Pons (tissue), 1 donor: ENCODE results near the gene KSR2.
"Not testable (repeated sequence)": the region's sequence is repeated elsewhere in the genome, so short reads cannot be mapped to it uniquely, and the experiment has no call there.

Source experiments
- DNase-seq: peaks from one replicate; pipeline ENCODE4 v3.0.0-alpha.2; 2016; ENCODE audit warnings: low spot score

KSR2 gene

DNA sequence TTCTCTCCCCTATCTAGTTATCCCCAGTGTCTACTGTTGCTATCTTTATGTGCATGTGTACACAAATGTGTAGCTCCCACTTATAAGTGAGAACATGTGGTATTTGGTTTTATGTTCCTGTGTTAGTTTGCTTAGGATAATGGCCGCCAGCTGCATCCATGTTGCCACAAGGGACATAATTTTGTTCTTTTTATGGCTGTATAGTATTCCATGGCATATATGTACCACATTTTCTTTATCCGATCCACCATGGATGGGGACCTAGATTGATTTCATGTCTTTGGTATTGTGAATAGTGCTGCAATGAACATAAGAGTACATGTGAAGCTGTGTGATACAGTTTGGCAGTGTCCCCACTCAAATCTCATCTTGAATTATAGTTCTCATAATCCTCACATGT is 218.1 kb downstream of the KSR2 start:
- no peak for DNase-seq

DNA sequence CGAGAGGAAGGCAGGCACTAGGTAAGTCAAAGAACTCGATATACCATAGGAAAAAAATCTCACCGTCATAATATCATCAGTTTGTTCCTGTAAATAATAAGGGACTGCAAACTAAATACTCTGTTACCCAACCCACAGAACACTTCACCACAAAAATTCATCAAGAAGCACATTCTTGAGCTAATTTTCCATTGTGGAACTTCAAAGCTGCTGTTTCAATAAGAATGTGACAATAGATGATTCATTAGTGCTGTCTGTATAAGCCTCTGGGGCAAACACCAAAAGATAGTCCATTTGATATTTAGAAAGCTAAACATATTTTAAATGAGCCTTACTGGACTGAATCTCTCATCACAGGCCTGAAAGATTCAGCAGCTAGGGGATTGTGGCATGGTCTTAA is 219.4 kb downstream of the KSR2 start:
- no peak for DNase-seq

DNA sequence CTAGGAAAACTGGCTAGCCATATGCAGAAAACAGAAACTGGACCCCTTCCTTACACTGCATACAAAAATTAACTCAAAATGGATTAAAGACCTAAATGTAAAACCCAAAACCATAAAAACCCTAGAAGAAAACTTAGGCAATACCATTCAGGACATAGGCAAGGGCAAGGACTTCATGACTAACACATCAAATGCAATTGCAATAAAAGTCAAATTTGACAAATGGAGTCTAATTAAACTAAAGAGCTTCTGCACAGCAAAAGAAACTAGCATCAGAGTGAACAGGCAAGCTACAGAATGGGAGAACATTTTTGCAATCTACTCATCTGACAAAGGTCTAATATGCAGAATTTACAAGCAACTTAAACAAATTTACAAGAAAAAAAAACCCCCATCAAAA is 222.4 kb downstream of the KSR2 start:
- not testable (repeated sequence) for DNase-seq

DNA sequence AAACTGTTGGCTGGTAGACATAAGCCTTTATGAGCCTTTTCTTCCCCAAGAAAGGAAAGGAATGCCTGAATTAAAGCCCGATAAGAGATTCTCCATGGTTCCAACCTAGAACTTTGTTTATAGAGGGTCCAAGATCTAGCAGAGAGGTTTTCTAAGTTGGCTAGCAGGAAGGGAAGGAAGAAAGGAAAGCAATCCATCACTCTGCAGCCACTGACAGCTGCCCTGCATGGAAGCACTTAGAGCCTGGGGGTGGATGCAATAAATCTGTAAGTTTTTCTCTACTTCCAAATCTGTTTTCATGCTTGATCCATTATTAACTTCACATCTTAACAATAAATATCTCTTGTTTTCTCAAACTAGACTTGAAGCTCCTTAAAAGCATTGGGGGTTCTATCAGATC is 224.4 kb downstream of the KSR2 start:
- DNase-seq: no peak

DNA sequence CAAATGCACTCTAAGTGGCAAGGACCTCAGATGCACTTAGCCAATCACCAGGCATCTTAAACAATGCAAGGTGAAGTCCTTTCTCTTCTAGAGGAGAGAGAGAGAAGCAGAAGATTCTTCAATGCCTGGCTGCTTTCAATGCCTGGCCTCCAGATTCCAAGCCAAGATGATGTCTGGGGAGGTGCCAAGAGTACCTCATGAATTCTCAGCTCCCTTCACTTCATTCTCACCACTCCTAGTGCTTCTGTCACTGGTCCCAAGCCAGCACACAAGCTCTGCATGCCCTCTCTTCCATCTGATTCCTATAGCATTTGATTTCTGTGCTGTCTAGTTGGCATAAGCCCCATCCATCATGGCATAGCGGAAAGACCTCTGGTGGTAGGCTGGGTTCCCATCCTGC is 225.0 kb downstream of the KSR2 start:
- no peak for DNase-seq

DNA sequence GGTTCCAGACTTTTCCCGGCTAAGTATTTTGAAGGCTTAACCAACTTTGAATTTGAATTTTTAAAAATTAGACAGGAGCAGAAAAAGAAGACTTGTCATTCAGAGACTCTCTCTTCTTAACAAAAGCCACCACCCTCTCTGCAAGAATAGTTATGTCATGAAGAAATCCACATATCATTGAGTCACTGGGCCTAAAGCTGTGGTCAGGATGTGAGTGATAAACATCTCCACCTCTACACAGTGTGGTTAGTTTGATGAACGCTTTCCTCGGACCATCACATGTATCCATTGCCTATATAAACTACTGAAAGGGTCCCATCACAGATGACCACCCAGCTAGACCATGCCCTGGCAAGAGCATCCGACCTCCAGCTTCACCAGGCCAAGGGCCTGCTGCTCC is 226.1 kb downstream of the KSR2 start:
- no peak for DNase-seq

DNA sequence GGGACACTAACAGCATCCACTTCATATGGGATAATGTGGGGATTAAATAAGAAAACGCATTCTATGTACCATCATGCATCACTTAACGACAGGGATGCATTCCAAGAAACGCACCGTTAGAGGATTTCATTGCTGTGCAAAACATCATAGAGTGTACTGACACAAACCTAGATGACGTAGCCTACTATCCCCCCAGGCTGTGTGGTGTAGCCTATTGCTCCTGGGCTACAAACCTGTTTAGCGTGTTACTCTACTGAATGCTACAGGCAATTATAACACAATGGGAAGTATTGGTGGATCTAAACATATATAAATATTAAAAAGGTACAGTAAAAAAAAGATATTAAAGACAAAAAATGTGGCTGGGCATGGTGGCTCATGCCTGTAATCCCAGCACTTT is 230.6 kb downstream of the KSR2 start:
- no peak for DNase-seq

DNA sequence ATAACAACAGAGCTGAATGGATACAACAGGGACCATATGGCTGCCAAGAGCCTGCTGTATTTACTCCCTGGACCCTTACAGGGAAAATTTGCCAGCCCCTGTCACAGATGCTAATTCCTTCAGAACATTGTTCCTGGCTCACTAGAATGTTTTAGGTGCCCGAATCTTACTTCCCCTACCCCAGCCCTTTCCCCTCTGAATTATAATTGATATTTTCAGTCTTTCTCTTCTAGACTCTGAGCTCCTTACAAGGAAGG is 235.3 kb downstream of the KSR2 start:
- no peak for DNase-seq

DNA sequence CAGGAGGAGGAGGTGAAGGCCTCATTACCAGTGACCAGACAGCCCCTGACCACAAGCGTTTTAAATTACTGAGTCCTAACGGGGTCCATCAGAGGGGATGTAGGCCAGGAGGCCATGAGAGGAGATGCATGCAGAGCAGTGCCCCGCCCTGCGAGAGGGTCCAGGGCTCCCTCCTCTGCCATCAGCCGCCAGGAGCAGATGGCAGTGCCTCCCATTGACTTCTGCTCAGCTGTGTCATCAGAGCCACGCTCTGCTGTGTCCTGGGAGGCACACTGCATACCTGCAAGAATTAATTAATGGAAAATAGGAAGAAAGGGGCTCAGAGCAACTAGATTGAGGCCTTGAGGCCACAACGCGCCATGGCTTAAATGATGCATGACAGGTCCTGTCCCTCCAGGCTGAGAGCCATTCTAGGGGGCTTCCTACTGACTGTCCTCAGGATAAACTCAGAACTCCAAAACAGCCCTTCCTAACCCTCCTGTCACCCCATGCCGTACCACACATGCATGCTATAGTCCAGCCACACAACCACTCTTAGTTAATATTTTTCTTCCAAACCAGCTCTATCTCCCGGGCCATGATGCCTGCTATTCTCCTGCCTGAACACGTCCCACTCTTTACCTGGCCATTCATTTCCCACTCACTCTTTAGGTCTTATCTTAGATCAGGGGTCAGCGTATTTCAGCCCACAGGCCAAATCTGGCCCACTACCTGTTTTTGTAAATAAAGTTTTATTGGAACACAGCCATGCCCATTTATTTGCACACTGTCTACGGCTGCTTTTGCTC is 235.8 kb downstream of the KSR2 start:
- no peak for DNase-seq

DNA sequence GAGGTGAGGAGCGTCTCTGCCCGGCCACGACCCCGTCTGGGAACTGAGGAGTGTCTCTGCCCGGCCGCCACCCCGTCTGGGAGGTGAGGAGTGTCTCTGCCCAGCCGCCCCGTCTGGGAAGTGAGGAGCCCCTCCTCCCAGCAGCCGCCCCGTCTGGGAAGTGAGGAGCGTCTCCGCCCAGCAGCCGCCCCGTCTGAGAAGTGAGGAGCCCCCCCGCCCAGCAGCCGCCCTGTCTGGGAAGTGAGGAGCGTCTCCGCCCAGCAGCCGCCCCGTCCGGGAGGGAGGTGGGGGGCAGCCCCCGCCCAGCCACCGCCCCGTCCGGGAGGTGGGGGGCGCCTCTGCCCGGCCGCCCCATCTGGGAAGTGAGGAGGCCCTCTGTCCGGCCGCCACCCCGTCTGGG is 237.7 kb downstream of the KSR2 start:
- DNase-seq: not testable (repeated sequence)

DNA sequence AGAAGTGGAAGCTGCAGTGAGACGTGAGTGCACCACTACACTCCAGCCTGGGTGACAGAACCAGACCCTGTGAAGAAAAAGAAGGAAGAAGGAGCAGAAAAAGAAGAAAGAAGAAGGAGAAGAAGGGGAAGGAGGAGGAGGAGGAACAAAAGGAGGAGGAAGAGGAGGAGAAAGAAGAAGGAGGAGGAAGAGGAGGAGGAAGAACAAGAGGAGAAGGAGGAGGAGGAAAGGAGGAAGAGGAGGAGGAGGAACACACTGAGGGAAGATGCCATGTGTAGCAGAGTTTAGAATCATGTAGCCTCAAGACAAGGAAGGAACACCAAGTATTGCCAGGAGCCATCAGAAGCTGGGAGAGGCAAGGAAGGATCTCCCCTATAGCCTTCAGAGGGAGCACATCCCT is 241.5 kb downstream of the KSR2 start:
- DNase-seq: no peak

DNA sequence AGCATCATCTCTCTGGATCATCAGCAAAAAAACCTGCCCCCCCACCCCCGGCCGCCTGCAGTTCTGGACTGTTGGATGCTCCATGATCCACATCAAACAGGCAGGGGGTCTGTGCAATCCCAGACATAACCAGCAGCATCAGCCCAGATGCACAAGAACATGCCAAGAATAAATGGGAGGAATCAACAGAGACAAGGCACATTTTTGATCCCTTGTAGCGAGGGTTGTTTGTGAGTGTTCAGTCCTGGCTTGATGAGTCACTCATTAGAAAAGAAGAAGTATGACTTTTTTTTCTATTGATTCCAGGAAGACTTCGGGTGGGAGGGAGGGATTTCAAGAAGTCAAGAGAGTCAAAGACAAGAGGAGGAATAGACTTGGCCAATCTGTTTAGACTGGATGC is 244.2 kb downstream of the KSR2 start:
- DNase-seq: no peak

DNA sequence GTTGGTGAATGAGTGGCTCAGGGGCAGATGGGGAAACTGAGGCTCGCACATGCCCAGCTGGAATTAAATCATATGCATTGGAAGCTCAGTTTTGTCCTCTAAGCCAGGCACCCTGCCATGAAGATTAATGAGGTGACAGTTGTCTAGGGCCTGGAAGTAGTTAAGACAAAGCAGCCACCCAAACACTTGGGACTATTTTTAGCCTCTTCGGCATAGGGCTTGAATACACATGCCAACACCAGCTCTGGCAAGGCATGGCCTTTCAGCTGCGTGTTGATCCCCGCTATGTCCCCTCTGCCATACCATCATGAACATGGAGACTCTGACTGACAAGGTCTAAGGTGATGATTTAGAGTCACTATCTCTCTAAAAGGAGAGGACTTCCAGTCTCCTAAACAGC is 250.2 kb downstream of the KSR2 start:
- no peak for DNase-seq

DNA sequence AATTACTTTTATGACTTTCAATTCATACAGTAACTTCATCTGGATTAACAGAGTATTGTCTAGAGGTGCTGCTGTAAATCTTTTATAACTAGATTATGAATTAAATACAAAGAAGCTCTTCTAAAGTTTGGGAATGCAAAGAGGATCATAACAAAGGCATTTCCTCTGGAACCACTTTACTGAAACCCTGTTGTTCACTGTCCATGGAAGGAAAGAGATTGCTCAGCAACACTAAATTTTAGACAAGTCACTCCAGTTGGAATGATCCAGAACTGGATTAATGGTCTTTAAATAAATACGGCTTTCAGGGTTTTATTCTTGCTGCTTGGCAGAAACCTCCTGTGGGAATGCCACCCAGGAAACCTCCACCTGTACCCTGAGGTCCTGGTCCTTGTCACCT is 250.6 kb downstream of the KSR2 start:
- no peak for DNase-seq

DNA sequence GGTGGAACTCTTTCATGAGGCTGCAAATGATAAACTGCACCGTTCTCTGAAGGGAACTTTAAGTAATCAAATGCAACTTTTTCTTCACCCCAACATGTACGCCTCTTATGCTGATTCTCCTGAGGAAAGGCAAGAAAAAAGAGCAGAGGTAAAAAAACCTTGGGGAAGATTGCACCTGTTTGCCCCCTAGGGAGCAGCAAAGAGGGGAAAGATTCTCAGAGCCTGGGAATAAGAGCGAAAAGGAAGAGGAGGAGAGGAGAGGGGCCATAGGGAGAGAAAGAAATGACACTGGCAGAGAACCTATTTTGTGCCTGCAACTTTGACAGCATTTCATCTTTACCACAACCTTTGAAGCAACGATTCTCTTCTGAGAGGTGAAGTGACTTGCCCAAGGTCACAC is 254.6 kb downstream of the KSR2 start:
- no peak for DNase-seq

DNA sequence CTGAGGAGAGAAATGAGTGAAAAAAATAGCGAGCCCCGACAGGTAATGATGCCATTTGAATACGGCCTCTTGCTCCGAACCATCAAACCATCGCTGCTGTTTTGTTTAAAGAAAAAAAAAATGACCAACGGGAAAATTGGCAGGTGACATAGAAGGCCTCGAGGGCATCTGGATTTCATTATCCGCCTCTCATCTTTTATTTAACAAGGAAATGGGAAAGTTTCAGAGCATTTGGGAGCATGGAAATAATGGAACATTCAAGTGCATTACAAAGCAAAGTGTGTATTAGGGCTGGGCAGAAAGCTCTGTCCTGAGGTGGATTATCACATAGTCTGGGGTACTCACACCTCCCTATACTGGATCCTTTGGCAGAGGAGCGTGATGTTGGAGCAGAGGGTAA is 258.7 kb downstream of the KSR2 start:
- DNase-seq: no peak

DNA sequence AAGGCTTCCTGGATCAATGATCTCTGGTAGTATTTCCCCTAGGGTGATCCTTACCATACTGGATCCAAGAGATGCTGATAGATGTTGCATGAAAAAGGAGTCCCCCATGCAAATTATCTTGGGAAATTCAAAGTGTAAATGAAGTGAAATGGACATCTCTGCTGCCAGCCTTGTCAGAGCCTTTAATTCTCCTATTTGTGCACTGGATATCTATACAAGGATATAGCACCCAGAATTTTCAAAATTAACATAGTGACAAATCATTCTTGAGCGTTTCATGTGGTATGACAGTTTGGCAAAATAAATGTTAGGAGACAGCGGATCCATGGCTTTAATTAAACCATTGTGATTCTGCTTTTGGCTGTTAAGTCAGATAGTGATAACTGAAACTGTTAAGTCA is 260.9 kb downstream of the KSR2 start:
- no peak for DNase-seq

DNA sequence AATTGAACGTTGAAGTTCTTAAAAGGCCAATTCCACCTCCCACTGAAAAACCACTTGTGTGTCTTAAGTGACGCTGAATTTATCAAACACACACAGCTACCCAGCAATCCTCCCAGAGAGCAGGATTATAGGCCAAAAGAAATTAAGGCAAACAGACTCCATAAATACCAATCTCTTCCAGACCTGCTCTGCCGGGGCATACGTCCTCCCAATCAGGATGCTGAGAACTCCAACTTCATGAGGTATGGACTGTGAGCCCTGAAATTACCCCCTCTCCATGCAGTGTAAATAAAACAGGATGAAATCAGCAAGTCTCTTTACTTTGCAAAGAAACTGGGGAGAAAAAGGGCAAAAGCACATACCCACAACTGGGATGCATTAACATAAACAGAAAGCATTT is 265.2 kb downstream of the KSR2 start:
- no peak for DNase-seq

DNA sequence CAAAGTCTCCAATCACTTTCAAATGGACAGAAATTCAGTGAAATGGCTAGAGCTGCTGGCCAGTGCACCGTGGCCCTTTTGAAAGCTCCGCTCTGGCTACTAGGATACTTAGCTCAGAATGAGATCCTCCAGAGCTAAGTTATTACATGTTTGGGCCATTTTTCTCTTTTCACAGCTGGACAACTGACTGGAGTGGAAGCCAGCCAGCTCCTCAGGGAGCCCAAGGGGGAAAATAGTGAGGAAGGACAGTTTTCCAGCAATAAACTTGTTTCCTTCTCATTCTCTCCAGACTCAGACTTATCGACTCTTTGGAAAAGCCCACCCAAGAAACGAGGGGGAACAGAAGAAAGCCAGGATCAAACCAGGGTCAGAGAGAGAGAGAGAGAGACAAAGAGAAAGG is 266.0 kb downstream of the KSR2 start:
- no peak for DNase-seq

DNA sequence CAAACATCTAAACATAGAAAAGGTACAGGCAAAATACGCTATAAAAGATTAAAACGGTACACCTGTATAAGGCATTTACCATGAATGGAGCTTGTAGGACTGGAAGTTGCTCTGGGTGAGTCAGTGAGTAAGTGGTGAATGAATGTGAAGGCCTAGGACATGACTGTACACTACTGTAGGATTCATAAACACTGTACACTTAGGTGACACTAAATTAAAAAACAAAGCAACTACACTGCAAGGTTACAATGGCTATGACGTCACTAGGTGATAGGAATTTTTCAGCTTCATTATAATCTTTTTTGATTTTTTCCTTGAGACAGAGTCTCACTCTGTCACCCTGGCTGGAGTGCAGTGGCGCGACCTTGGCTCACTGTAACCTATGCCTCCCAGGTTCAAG is 269.2 kb downstream of the KSR2 start:
- DNase-seq: no peak

DNA sequence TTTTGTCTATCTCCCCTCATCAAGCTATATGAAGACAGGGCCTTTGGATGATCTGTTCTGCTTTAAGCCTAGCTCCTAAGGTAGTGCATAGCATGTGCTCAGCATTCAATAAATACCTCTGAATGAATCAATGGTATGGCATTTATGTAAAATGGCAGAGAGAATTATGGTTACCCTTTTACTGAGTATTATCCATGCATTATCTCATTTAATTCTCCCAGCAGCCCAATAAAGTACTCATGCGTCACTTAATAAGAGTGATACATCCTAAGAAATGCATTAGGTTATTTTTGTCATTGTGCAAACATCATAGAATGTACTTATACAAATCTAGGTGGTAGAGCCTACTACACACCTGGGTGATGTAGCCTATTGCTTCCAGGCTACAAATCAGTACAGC is 269.7 kb downstream of the KSR2 start:
- no peak for DNase-seq

DNA sequence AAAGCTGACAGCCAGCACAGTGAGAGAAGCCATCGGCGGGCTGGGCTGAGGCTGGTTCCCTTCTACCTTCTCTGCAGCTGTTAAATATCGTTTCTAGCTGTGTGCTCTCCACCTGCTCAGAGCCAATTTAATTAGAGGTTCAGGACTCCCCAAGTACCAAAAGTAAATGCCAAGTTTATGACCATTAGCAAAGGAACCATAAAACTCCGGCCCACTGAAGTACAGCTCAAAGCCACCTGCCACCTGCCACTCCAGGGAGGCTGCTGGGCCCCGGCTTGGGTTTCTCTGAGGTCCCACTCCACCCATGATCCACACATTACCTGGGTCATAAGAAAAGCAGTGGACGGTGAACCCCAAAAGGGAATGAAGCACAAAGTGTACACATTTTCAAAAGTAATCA is 272.8 kb downstream of the KSR2 start:
- no peak for DNase-seq

DNA sequence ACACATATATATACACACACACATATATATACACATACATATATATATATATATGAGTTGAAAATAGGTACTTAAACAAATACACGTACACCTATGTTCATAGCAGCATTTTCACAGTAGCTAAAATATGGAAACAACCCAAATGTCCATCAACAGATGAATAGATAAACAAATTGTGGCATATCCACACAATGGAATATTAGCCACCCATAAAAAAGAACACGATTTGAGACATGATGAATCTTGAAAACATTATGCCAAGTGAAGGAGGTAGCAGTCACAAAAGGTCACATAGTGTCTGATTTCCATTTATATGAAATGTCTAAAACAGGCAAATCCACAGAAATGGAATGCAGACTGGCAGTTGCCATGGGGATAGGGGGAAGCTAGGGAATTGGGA is 276.3 kb downstream of the KSR2 start:
- DNase-seq: no peak

DNA sequence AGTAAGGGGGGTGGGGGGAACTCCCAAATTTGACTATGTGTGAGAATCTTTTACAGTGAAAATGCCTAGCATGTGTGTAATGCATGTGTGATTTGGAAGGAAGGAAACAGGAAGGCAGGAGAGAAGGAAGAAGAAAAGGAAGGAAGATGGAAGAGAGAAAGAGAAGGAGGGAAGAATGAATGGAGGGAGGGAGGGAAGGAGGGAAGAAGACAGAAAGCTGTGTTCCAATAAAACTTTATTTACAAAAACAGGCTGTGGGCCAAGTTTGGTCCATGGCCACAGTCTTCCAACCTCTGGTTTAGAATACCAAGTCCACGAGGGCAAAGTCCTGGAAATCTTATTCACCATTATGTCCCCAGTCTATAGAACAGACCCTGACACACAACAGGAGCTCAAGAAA is 278.9 kb downstream of the KSR2 start:
- DNase-seq: no peak

DNA sequence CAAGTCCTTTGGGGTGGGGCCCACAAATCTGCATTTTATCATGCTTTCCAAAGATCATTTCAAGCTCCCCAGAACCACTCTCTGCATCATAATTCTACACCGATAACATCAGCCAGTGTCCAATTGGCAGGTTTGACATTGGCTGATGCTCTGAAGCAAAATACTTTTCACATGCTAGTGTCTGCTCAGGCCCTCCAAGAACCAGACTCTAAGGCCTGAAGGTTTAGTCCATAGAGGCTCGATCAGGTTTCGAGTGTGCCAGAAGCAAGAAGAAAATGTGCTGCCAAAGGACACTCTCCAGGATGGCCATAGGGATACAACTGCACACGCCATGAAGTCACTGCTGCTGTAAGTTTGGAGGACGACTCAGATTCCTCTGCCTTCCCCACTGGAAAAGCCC is 280.3 kb downstream of the KSR2 start:
- DNase-seq: no peak
